K562 treated with DMSO at 1 percent for 4 hours (cell line): Measurements from ENCODE around the gene NF1. TPM values are rescaled to one million over a fixed set of nuclear protein-coding genes. Genes with fewer than 3 reads are reported as not detected.

ENCODE experiments used
- total RNA-seq: library from RNA; unstranded; fragments of 300-600 nt; gene quantifications from 2 replicates; pipeline ENCODE4 v1.2.3, GENCODE V29; 2022; ENCODE audit not compliant: insufficient read depth

NF1 gene
- 15.7 and 18.0 TPM in 2 replicates for total RNA-seq

GRCh38 chr17:31094600-31095235, at the start of gene NF1:
Gene NF1 (plus strand): TSS chr17:31094977. CDS start chr17:31095310, 333 bp downstream.

GRCh38 chr17:31297090-31297489, 202.3 kb downstream of the NF1 start, which contains the start of gene OMG:
Gene OMG (minus strand): TSS chr17:31297239. CDS start chr17:31296331, 908 bp downstream.

GRCh38 chr17:31313982-31314781, 219.4 kb downstream of the NF1 start, which contains the start of gene EVI2B:
Gene EVI2B (minus strand): TSS chr17:31314054. CDS start chr17:31305609, 8,445 bp downstream.

GRCh38 chr17:31321481-31321880, 226.7 kb downstream of the NF1 start, which contains the start of gene EVI2A:
Gene EVI2A (minus strand): TSS chr17:31321622. CDS start chr17:31319013, 2,609 bp downstream.

GRCh38 chr17:31391496-31391949, 296.7 kb downstream of the NF1 start, which contains the start of gene RAB11FIP4:
Gene RAB11FIP4 (plus strand): TSS chr17:31391675. CDS start chr17:31391853, 178 bp downstream.

Other genes with a start within 250 kb of the NF1 start
- gene TEFM, start 188.7 kb upstream of the NF1 start, total RNA-seq = 14.6 and 15.7 TPM in 2 replicates
- gene ADAP2, start 173.0 kb upstream of the NF1 start, total RNA-seq = not detected in 2 replicates
- gene RNF135, start 123.9 kb upstream of the NF1 start, total RNA-seq = not detected in 2 replicates
- 0.73 TPM in 1 of 2 replicates, not detected in the other for gene OMG, start 202.3 kb downstream of the NF1 start, total RNA-seq
- 7.6 and 8.5 TPM in 2 replicates for gene EVI2B, start 219.1 kb downstream of the NF1 start, total RNA-seq
- gene EVI2A, start 226.6 kb downstream of the NF1 start, total RNA-seq = not detected in 2 replicates